RPMI7951 (cell line): ENCODE data around the gene RBP2. TPM values are rescaled to one million over a fixed set of nuclear protein-coding genes. Genes with fewer than 3 reads are reported as not detected.
"Not testable (repeated sequence)": the region's sequence is repeated elsewhere in the genome, so short reads cannot be mapped to it uniquely, and the experiment has no call there.

ENCODE experiments used
- DNase-seq: peaks from one replicate; pipeline ENCODE4 v3.0.0-alpha.2; 2012; ENCODE audit warnings: low read depth
- total RNA-seq: library from RNA; depleted of rRNA; stranded (reverse); fragments of >200 nt; shearing (Covaris generic); gene quantifications from 2 replicates; pipeline ENCODE4 v1.2.3, GENCODE V29; 2014

Gene RBP2
- total RNA-seq, 1 experiment from 2014 or later = not detected

DNA sequence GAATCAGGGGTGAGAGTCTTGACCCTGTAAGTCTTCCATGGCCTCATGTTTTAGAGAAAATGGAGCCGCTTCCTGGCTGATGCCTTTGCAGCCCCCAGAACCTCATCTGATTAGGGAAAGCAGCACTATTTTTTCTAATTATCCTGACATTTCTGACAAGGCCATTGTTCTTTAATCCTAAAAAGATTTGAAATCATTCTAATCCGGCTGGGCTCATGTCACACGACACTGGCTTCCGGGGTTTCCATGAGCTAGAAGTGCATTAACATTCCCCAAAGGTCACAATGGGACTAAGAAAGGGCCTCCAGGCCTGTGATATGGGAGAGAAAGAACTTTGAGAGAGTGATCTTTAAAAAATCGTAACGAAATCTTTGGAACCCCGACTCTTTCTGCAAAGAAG is 33.1 kb downstream of the RBP2 start:
- DNase-seq = no peak

DNA sequence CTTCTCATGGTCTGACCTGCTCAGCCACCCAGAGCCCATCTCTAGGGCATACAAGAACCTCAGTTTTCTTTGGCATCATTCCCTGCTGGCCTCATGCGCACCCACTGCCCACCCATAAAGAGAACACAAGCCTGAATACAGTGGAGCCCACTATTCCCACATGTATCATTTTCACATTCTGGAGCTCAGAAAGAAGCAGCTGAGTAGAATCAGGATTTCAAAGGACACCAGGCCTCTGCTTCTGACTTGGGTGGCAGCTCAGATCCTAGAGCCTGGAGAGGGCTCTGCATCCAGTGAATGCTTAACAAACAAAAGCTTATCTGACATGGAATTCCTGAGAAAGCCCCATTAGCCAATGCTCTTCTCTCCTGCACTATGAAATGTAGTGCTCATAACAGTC is 34.7 kb downstream of the RBP2 start:
- no peak for DNase-seq

GRCh38 chr3:139440639-139441556 is 35.4 kb downstream of the RBP2 start:
- DNase-seq = no peak

DNA sequence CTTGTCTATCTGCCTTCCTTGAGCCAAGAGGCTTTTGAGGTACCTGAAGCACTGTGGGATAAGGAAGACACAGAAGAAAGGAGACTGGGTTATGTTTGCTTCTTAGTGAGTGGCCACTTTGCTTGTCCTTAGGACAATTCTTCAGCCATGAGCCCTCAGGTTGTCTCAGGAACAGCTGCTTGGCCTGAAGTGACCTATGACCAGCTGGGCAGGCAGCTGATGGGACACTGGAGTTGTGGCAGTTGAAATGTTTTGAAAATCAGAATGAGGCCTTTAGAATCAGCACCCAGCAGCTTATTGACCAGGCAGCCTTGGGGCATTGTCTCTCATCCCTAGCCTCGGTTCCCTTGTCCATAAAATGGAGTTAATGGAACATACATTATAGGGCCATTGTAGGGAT is 37.0 kb downstream of the RBP2 start:
- no peak for DNase-seq

GRCh38 chr3:139434764-139435307 is 41.5 kb downstream of the RBP2 start:
- no peak for DNase-seq

GRCh38 chr3:139434228-139434627 is 42.1 kb downstream of the RBP2 start:
- no peak for DNase-seq

GRCh38 chr3:139433089-139433488 is 43.2 kb downstream of the RBP2 start:
- no peak for DNase-seq

GRCh38 chr3:139430493-139430892 is 45.8 kb downstream of the RBP2 start:
- peak; percentile 11 for DNase-seq

GRCh38 chr3:139427283-139428060 is 48.8 kb downstream of the RBP2 start:
- peak; percentile 71 for DNase-seq

DNA sequence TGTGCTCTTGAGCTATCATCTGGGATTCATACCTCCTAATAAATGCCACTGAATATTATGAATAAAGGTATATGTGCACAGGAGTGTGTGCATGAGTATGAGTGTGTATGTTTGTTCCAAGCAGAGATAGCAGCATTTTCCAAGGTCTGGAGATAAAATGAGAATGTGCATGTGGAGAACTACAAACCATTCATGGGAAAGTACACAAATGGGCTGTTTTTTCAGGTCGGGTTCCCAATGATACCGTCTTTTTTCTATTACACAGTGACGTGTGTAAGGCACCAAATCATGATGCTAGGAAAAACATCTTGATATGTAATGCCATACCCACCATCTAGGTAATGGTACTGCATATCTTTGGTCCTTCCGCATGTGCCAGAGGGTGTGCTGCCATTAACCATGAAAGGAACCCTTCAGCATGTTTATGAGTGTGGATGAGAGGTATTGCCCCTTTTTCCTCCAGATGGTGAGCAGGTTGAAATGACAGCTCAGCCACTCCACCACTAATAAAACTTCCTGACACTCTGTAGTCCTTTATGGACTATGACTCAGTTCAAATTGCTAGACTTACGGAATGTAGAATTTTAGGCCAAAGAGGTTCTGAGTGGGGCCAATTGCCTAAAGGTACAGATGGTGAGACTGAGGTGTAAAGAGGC is 50.4 kb downstream of the RBP2 start:
- DNase-seq = peak; percentile 17

- no peak for DNase-seq
Measured at GRCh38 chr3:139423232-139423631, 53.1 kb downstream of the RBP2 start.

- DNase-seq = no peak
Measured at GRCh38 chr3:139421460-139421859, 54.9 kb downstream of the RBP2 start.

DNA sequence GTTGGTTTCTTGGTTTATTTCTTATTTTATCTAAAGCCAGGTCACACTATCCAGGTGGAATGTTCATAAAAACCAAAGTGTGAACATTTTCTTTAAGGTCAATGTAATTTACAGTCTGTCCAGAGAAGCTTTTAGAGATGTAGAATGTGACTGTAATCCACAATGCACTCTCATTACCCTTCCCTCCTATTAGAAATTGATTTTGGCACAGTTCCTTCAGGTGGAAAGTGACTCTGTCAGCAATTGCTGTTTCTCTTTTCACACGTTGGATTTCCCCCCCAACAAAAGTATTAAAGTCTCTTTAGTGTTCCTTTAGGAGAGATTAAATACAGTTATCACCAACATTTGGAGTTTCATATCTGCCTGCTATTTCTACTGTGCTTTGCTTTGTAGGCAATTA is 55.3 kb downstream of the RBP2 start:
- DNase-seq = no peak

GRCh38 chr3:139418144-139418543 is 58.2 kb downstream of the RBP2 start:
- DNase-seq = no peak

- no peak for DNase-seq
Measured at GRCh38 chr3:139416275-139416674, 60.0 kb downstream of the RBP2 start.

DNA sequence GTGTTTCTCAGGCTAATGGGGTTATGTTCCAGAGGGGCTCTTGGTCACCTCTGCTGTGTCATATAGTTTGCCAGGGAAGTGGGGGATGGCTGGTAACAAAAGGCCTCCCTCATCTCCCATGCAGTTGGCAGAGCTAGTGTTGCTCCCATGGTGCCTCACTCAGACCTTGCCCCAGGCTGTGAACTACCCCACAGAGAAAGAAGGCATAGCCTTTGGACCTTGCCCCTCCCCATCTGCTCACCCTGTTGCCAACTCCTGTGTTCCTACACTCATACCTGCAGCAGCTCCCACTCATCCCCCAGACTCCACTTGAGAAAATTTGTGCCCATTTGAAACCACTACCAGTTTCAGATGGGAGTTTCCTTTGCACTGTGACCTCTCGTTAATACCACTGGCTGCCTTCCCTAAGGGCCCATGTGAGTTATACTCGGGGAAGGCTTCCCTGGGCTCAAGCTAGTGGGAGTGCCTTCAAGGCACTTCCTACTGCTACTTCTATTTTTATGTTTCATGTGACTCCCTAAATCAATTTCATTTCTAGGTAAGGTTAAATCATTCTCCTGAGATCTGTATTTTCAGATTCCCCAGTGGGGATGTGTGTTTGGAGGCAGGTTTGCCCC is 61.6 kb downstream of the RBP2 start:
- DNase-seq = no peak

- not testable (repeated sequence) for DNase-seq
Measured at GRCh38 chr3:139412891-139413290, 63.4 kb downstream of the RBP2 start.
